GM12874 (cell line): ENCODE results near the gene COL4A1.

Source experiments
- TF ChIP-seq, protein P1 (sequence below): IDR thresholded peaks from 2 replicates; pipeline ENCODE4 v1.5.1; 2011; ENCODE audit warnings: low read depth, mild to moderate bottlenecking, control low read depth, low read length, moderate library complexity; ENCODE audit not compliant: insufficient read depth

Gene COL4A1

DNA sequence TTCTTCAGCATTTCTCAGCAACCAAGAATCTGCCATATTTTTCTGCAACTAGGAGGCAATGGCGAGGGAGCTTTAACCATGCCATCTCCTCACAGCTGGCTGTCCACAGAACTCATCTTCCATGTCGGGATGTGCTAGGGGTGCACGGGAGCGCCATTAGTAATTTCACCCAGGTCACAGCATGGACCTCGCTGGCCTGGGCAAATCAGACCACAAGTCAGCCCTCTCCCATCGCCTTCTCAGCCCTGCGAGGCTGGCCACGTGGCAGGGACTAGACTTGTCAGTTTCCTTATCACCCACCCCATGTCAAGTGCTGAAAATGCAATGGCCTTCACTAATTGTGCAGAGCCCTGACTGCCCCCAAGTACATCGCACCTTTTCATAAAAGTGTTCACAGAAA is 15.7 kb downstream of the COL4A1 start:
- TF ChIP-seq, protein P1, sequence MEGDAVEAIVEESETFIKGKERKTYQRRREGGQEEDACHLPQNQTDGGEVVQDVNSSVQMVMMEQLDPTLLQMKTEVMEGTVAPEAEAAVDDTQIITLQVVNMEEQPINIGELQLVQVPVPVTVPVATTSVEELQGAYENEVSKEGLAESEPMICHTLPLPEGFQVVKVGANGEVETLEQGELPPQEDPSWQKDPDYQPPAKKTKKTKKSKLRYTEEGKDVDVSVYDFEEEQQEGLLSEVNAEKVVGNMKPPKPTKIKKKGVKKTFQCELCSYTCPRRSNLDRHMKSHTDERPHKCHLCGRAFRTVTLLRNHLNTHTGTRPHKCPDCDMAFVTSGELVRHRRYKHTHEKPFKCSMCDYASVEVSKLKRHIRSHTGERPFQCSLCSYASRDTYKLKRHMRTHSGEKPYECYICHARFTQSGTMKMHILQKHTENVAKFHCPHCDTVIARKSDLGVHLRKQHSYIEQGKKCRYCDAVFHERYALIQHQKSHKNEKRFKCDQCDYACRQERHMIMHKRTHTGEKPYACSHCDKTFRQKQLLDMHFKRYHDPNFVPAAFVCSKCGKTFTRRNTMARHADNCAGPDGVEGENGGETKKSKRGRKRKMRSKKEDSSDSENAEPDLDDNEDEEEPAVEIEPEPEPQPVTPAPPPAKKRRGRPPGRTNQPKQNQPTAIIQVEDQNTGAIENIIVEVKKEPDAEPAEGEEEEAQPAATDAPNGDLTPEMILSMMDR: no peak

DNA sequence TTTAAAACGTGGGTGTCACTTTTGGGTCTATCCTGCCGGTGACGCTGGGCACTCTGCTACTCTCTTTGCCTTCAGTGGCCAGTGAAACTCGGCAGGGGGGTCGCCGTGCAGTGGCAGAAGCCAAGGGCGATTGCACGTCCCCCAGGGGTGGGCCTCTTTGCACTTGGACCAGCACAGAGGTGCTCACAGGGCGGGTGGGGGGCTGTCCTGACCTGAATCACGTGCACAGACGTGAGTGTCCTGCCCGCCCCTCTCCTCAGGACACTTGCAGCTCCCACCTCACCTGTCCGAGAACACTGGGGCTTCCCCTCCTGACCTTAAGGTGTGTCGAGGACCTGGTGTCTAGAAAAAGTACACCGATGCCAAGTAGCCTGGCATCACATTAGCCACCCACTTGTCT is 16.1 kb downstream of the COL4A1 start:
- TF ChIP-seq, protein P1: no peak

DNA sequence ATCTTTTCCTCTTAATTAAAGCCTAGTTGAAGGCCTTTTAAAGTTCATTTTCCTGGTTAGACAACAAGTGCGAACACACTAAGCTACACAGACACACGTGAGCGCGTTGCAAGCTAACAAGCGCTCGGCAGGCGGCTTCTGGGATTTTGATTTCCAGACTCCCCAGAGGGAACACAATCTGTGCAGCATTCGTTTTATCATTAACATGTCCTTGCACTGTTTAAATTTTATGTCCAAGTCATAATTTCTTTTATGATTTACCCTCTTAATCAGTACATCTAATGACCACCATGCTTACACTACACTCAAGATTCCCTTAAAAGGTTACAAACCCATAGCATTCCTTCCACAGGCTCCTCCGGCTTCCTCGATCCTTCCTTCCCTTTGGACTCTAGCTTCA is 16.8 kb downstream of the COL4A1 start:
- TF ChIP-seq, protein P1: no peak

DNA sequence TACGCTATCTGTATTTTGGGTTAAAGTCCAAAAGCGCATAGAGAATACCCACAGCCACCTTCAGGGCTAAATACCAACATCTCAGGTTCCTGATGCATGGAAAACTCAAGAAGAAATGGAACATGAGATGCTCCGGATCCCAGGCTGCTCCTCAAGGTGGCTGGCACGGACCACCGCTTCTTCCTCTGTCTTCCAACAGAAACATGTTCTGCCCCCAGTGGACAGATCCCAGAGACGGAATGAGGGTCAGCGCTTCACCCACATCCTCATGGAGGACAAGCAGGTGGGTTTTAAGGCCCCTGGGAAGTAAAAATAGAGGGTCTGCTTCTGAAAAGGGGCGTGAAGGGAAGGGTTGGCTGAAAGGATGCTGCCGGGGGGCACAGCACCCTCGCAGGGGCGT is 17.3 kb downstream of the COL4A1 start:
- TF ChIP-seq, protein P1: no peak

DNA sequence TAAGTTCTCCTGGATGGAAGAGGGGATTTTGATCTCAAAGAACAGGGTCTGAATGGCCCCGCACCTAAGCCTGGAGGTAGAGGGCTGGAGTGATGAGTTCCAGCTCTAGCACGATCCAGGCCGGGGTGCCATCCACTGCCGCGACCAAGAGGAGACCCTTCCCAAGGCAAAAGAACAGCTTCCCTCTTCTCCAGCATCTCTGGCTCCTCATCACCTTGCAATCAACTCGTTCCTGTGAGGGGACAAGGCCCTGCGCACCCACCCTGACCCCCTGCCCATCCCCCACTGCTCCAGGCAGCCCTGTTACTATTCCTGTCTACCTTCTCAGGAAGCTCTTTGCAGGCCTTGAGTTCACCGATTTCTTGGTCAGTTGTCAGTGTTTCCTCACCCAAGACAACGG is 17.8 kb downstream of the COL4A1 start:
- TF ChIP-seq, protein P1: no peak

DNA sequence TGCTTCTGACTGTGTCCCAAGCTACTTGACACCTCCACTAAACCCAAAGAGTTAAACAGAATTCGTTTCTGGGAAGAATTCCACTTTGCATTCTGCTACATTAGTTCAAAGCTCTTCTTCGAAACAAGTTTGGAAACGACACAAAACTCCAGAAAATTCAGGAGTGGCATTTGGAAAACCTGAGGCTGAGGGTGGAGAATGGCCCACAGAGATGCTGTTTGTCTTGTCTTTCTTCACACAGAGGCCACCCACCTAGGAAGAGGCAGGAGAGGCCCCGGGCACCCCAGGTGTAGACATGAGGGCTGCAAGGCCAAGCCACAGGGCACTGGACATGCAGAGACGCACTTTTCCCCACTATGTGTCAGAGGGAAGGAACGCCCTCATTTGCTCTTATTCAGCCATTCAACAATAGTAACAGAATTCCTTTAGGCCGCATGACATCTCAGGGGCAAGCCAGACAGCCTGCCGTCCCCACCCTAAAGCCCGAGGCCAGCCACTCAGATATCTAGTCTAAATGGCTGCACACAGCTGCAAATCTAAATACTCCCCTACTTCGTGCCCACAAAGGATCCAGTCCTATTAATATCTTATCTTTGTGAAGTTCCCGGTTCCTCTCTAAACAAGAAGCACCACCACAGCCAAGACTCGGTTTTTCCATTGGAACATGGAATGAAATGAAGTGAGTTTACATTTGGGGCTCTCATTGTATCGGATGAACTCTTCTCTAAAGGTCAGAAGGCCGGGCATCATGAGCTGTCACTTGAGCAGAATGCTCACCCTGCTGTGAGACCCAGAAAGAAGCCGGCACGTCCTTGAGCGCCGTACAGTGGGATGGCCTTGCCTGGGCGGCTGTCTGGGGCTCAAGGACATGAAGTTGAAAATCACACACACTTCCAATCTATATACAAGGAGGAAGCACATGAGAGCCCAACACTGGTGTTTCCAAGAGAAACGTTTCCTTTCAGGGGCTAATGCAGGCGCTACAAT is 19.8 kb downstream of the COL4A1 start:
- TF ChIP-seq, protein P1: no peak

DNA sequence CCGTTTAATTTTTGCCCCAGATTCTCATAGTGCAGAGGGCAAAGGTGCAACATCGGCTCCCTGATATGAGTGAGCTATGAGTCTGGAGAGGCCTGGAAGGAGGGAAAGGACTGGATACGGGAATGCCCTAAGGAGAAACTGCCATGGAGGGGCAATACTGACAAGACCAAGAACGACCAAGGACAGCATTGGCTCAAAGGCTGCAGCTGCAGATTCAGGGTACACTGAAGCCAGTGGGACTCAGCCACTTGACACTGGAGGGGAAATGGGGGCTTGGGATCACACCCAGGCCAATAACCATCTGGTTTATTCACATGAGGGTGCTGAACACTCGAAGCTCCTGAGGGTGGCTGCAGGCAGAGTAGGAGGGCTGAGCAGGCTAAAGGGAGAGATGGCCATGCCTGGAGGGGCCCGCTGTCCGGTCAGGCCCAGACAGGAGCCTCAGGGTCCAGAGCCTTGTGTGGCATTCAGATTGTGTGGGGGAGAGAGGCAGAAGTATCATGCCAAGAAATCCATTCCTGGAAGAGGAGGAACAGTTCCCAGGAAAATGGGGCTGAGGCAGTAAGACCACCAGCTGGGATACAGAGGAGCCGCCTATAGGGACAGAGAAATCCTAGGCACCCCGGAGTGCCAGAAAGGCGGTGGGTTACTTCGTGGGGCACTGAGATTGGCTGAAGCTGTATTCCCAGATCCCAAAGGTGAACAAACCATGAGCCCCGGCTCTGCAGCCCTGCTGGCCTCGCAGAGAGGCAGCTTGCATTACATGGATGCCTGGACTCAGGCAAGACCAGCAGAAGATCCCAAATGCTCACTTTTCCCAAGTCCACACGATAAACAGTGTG is 20.7 kb downstream of the COL4A1 start:
- TF ChIP-seq, protein P1: no peak
